Occipital lobe (tissue), 2 donors: ENCODE data around the gene SLC36A3. TPM values are rescaled to one million over a fixed set of nuclear protein-coding genes. Genes with fewer than 3 reads are reported as not detected.

Experiments
- DNase-seq: peaks from one replicate; lab custom pipeline; 2025; lab: John Stamatoyannopoulos, UW
- total RNA-seq: library from RNA; depleted of rRNA; stranded (reverse); fragments of >200 nt; gene quantifications from one replicate; pipeline ENCODE4 v1.2.3, GENCODE V29; 2014

The SLC36A3 gene
- total RNA-seq, 1 donor from 2014 or later, result not detected

GRCh38 chr5:151298063-151298855, 5.3 kb downstream of the SLC36A3 start:
- no peak for DNase-seq

- DNase-seq, result no peak
Observed at GRCh38 chr5:151296974-151297373, 6.6 kb downstream of the SLC36A3 start.

- no peak for DNase-seq
Observed at GRCh38 chr5:151296478-151296830, 7.1 kb downstream of the SLC36A3 start.

- DNase-seq, result no peak
Observed at GRCh38 chr5:151295791-151296477, 7.6 kb downstream of the SLC36A3 start.

- DNase-seq, result no peak
Observed at GRCh38 chr5:151295138-151295537, 8.4 kb downstream of the SLC36A3 start.

- DNase-seq, result no peak
Observed at GRCh38 chr5:151293624-151294023, 9.9 kb downstream of the SLC36A3 start.

GRCh38 chr5:151288180-151288579, 15.4 kb downstream of the SLC36A3 start:
- no peak for DNase-seq

GRCh38 chr5:151286246-151286645, 17.3 kb downstream of the SLC36A3 start:
- DNase-seq, result no peak

- no peak for DNase-seq
Observed at GRCh38 chr5:151285683-151286082, 17.9 kb downstream of the SLC36A3 start.

GRCh38 chr5:151284392-151284967, 19.1 kb downstream of the SLC36A3 start:
- no peak for DNase-seq

GRCh38 chr5:151283120-151283825, 20.3 kb downstream of the SLC36A3 start:
- no peak for DNase-seq

GRCh38 chr5:151281001-151281639, 22.4 kb downstream of the SLC36A3 start:
- DNase-seq, result no peak

- DNase-seq, result no peak
Observed at GRCh38 chr5:151280443-151280842, 23.1 kb downstream of the SLC36A3 start.

GRCh38 chr5:151278845-151279244, 24.7 kb downstream of the SLC36A3 start:
- no peak for DNase-seq

- DNase-seq, result no peak
Observed at GRCh38 chr5:151275803-151276202, 27.8 kb downstream of the SLC36A3 start.

- no peak for DNase-seq
Observed at GRCh38 chr5:151274666-151275065, 28.9 kb downstream of the SLC36A3 start.

GRCh38 chr5:151271336-151271735, 32.2 kb downstream of the SLC36A3 start:
- no peak for DNase-seq

GRCh38 chr5:151270599-151270998, 33.0 kb downstream of the SLC36A3 start:
- DNase-seq, result no peak

GRCh38 chr5:151267491-151268260, 35.9 kb downstream of the SLC36A3 start:
- no peak for DNase-seq

GRCh38 chr5:151264113-151264512, 39.5 kb downstream of the SLC36A3 start:
- no peak for DNase-seq

- no peak for DNase-seq
Observed at GRCh38 chr5:151262532-151262931, 41.0 kb downstream of the SLC36A3 start.
